Gastroesophageal sphincter (tissue), 4 donors: Measurements from ENCODE around the gene ECPAS. TPM values are rescaled to one million over a fixed set of nuclear protein-coding genes. Genes with fewer than 3 reads are reported as not detected.
"Not testable (repeated sequence)": the region's sequence is repeated elsewhere in the genome, so short reads cannot be mapped to it uniquely, and the experiment has no call there.

Experiments
- ATAC-seq: fragments of 150-250 bp; one replicate; pipeline ENCODE4 v1.9.1; 2016; ENCODE audit warnings: mild to moderate bottlenecking, moderate library complexity
- H3K27ac ChIP-seq, 4 donors: fragments of 200-600 bp; sonication (generic) in 3 of 4; 1 replicate in 3 of 4; 2 replicates in 1 of 4; pipeline ENCODE4 v1.5.1; 2016 to 2019
- H3K27me3 ChIP-seq: fragments of 200-600 bp; sonication (generic); one replicate; pipeline ENCODE4 v1.5.1; 2019
- H3K36me3 ChIP-seq, 2 donors: fragments of 200-600 bp; sonication (generic); one replicate each; pipeline ENCODE4 v1.5.1; 2019; ENCODE audit warnings: control low read depth in 1 of 2
- H3K4me1 ChIP-seq, 3 donors: fragments of 200-600 bp; sonication (generic); 1 replicate in 2 of 3; 2 replicates in 1 of 3; pipeline ENCODE4 v1.5.1; 2016 to 2019; ENCODE audit warnings: control low read depth in 2 of 3
- H3K4me3 ChIP-seq, 2 donors: fragments of 200-600 bp; sonication (generic); one replicate each; pipeline ENCODE4 v1.5.1; 2019; ENCODE audit warnings: mild to moderate bottlenecking in 1 of 2, moderate library complexity in 1 of 2
- H3K9me3 ChIP-seq, 3 donors: fragments of 200-600 bp; sonication (generic); one replicate each; pipeline ENCODE4 v1.5.1; 2017 to 2019; ENCODE audit warnings: control low read depth in 2 of 3
- EP300 ChIP-seq: sonication (generic); formaldehyde crosslinking; IDR thresholded peaks from one replicate; pipeline ENCODE4 v1.6.1; 2017; ENCODE audit warnings: antibody characterized with exemption, mild to moderate bottlenecking
- POLR2A ChIP-seq, 2 donors: fragments of 450-650 bp; IDR thresholded peaks; one replicate each; pipeline ENCODE4 v1.6.1; 2017; ENCODE audit warnings: antibody characterized with exemption in 2 of 2, mild to moderate bottlenecking in 2 of 2, moderate library complexity in 1 of 2
- POLR2AphosphoS5 ChIP-seq: sonication (generic); formaldehyde crosslinking; IDR thresholded peaks from one replicate; pipeline ENCODE4 v1.6.1; 2017; ENCODE audit warnings: antibody characterized with exemption
- WGBS, 2 donors: methylation state at CpG; one replicate each; pipeline ENCODE4 v1.1.5; 2018; ENCODE audit warnings: low coverage in 1 of 2; 5-methylcytosine and 5-hydroxymethylcytosine counted together
- total RNA-seq, 4 donors: library from RNA; depleted of rRNA; stranded (reverse); fragments of >200 nt; gene quantifications; one replicate each; pipeline ENCODE4 v1.1.0, GENCODE V29; 2016
- TF ChIP-seq, protein P1 (sequence below), 4 experiments: fragments of 200-600 bp in 2 of 4; fragments of 450-650 bp in 2 of 4; sonication (generic) in 1 of 4; IDR thresholded peaks; one replicate each; pipeline ENCODE4 v1.5.1; 2017 to 2019; ENCODE audit warnings: antibody characterized with exemption in 4 of 4, mild to moderate bottlenecking in 2 of 4, moderate library complexity in 2 of 4

Gene ECPAS
- total RNA-seq, 4 donors from 2014 or later = 75.5 to 114 (median 94.3) TPM

DNA sequence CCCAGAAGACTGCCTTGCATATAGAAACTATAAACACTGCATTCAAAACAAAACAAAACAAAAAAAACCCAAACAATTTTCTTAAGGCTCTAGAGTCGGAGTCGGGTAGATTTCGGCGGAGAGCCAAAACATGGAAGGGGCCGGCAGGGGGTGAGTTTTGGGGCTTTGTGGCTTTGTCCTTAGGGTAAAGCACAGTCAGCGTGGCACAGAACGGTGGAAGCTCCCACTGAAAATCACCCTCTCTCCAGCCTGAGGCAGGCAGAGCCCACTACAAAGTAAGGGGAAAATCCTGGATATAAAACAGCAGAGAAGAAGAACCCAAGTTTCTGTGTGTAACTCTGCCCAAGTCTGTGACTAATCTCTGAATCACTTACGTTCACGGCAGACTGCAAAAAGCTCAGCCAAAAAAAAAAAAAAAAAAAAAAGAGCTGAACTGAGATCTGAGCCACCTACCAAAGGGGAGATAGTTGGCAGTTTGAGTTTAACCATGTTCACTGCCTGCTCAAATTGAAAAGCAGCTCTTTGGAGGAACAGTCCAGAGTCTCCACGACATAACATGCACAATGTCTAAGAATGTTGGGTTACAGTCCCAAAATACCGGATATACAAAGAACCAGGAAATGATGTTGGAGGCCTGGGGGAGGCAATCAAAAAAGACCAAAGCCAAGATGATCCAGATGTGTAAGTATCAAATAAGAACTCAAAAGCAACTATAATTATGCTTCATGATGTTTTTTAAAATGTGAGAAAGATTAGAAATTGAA is 127.5 kb downstream of the ECPAS start:
- H3K4me1 ChIP-seq = peaks cover 0 to 14% (median 0%) of the 10 kb centered on the region in 3 donors
- peak overlapping the region in 2 of 4 donors; percentile 46 to 58 for H3K27ac ChIP-seq
- H3K9me3 ChIP-seq = no peaks in the 10 kb centered on the region
- 18 to 34% methylated on average over 2 to 11 of the region's 11 CpGs for WGBS, 2 donors
- H3K27me3 ChIP-seq = no peaks in the 10 kb centered on the region
- H3K36me3 ChIP-seq = peaks cover 0 to 21% of the 10 kb centered on the region in 2 donors
- no peak for ATAC-seq
- H3K4me3 ChIP-seq = peak overlapping the region in 1 of 2 donors; percentile 22
- no peak for TF ChIP-seq EP300
- TF ChIP-seq, protein P1, sequence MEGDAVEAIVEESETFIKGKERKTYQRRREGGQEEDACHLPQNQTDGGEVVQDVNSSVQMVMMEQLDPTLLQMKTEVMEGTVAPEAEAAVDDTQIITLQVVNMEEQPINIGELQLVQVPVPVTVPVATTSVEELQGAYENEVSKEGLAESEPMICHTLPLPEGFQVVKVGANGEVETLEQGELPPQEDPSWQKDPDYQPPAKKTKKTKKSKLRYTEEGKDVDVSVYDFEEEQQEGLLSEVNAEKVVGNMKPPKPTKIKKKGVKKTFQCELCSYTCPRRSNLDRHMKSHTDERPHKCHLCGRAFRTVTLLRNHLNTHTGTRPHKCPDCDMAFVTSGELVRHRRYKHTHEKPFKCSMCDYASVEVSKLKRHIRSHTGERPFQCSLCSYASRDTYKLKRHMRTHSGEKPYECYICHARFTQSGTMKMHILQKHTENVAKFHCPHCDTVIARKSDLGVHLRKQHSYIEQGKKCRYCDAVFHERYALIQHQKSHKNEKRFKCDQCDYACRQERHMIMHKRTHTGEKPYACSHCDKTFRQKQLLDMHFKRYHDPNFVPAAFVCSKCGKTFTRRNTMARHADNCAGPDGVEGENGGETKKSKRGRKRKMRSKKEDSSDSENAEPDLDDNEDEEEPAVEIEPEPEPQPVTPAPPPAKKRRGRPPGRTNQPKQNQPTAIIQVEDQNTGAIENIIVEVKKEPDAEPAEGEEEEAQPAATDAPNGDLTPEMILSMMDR (IDR thresholded peaks at IDR 0.05) = no peak
- no peak for TF ChIP-seq POLR2AphosphoS5
- TF ChIP-seq POLR2A (IDR thresholded peaks at IDR 0.05) = no peak

- no peak for TF ChIP-seq EP300
- no peak for TF ChIP-seq POLR2AphosphoS5
- TF ChIP-seq, protein P1 (IDR thresholded peaks at IDR 0.05) = no peak
- TF ChIP-seq POLR2A (IDR thresholded peaks at IDR 0.05) = no peak
- 32 to 56% methylated on average over 2 of the region's 2 CpGs for WGBS, 2 donors
- H3K27me3 ChIP-seq = no peaks in the 10 kb centered on the region
- H3K9me3 ChIP-seq = no peaks in the 10 kb centered on the region
- no peaks in the 10 kb centered on the region for H3K36me3 ChIP-seq
- no peak overlapping the region for H3K4me3 ChIP-seq
- no peak for ATAC-seq
- H3K27ac ChIP-seq = no peak overlapping the region
- peaks cover 0 to 14% (median 0%) of the 10 kb centered on the region in 3 donors for H3K4me1 ChIP-seq
Measured at GRCh38 chr9:111352545-111352944, 131.6 kb downstream of the ECPAS start.

DNA sequence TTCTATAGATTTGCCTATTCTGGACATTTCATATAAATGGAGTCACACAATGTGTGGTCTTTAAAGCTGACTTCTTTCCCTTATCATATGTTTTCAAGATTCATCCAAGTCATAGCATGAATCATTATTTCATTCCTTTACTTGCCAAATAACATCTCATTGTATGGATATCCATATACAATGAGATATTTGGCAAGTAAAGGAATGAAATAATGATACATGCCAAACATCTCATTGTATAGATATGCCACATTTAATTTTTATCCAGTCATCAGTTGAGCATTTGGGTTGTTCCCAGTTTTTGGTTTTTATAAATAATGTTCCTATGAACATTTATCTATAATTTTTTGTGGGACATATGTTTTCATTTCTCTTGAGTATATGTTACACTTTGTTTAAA is 133.6 kb downstream of the ECPAS start:
- Histone ChIP-seq H3K9me3 (no peaks in the 10 kb centered on the region), H3K36me3 (no peaks in the 10 kb centered on the region), H3K27me3 (no peaks in the 10 kb centered on the region), H3K4me1 (no peaks in the 10 kb centered on the region), H3K27ac (no peak overlapping the region), H3K4me3 (no peak overlapping the region)
- TF ChIP-seq EP300 (no peak), POLR2A (IDR thresholded peaks at IDR 0.05) (no peak), POLR2AphosphoS5 (no peak)
- TF ChIP-seq, protein P1 (IDR thresholded peaks at IDR 0.05) = no peak
- ATAC-seq = no peak

GRCh38 chr9:111349766-111350165 is 134.4 kb downstream of the ECPAS start:
- Histone ChIP-seq H3K36me3 (no peaks in the 10 kb centered on the region), H3K4me1 (no peaks in the 10 kb centered on the region), H3K27ac (no peak overlapping the region), H3K4me3 (no peak overlapping the region), H3K27me3 (no peaks in the 10 kb centered on the region), H3K9me3 (no peaks in the 10 kb centered on the region)
- no peak for ATAC-seq
- TF ChIP-seq, protein P1 (IDR thresholded peaks at IDR 0.05) = no peak
- TF ChIP-seq EP300 (no peak), POLR2AphosphoS5 (no peak), POLR2A (IDR thresholded peaks at IDR 0.05) (no peak)
- 65 to 81% methylated on average over 5 of the region's 5 CpGs for WGBS, 2 donors

- TF ChIP-seq, protein P1 (IDR thresholded peaks at IDR 0.05) = no peak
- no peak for TF ChIP-seq POLR2AphosphoS5
- no peak for TF ChIP-seq EP300
- no peak for TF ChIP-seq POLR2A (IDR thresholded peaks at IDR 0.05)
- Histone ChIP-seq H3K27ac (no peak overlapping the region), H3K9me3 (no peaks in the 10 kb centered on the region), H3K4me3 (no peak overlapping the region), H3K4me1 (no peaks in the 10 kb centered on the region), H3K36me3 (no peaks in the 10 kb centered on the region), H3K27me3 (no peaks in the 10 kb centered on the region)
- no peak for ATAC-seq
- WGBS, 2 donors = 33 to 40% methylated on average over 3 to 4 of the region's 4 CpGs
Measured at GRCh38 chr9:111348821-111349271, 135.3 kb downstream of the ECPAS start.

DNA sequence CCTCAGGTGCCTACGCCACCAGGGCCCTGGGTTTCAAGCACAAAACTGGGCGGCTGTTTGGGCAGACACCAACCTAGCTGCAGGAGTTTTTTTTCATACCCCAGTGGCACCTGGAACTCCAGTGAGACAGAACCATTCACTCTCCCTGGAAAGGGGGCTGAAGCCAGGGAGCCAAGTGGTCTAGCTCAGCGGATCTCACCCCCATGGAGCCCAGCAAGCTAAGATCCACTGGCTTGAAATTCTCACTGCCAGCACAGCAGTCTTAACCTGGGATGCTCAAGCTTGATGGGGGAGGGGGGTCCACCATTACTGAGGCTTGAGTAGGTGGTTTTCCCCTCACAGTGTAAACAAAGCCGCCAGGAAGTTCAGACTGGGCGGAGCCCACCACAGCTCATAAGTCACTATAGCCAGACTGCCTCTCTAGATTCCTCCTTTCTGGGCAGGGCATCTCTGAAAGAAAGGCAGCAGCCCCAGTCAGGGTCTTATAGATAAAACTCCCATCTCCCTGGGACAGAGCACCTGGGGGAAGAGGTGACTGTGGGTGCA is 149.8 kb downstream of the ECPAS start:
- WGBS, 2 donors = no CpG with 5 or more reads among the region's 5 CpGs
- not testable (repeated sequence) for H3K4me3 ChIP-seq, H3K27ac ChIP-seq, ATAC-seq, H3K9me3 ChIP-seq, H3K36me3 ChIP-seq, H3K27me3 ChIP-seq, H3K4me1 ChIP-seq
